Fibroblast of mammary gland (primary cell): ENCODE measurements around the gene HBEGF.
"Not testable (repeated sequence)": the region's sequence is repeated elsewhere in the genome, so short reads cannot be mapped to it uniquely, and the experiment has no call there.

Experiments used
- DNase-seq: peaks from one replicate; pipeline ENCODE4 v3.0.0-alpha.2; 2010; ENCODE audit warnings: low read depth
- H3K4me3 ChIP-seq: 2 replicates; pipeline ENCODE4 v1.5.1; 2011; ENCODE audit warnings: low read depth, mild to moderate bottlenecking, low read length, moderate library complexity; ENCODE audit not compliant: control insufficient read depth
- TF ChIP-seq, protein P1 (sequence below): conservative IDR thresholded peaks from 2 replicates; pipeline ENCODE4 v1.5.1; 2011; ENCODE audit warnings: low read depth, low read length, inconsistent platforms; ENCODE audit not compliant: control insufficient read depth, insufficient read depth

Gene HBEGF

DNA sequence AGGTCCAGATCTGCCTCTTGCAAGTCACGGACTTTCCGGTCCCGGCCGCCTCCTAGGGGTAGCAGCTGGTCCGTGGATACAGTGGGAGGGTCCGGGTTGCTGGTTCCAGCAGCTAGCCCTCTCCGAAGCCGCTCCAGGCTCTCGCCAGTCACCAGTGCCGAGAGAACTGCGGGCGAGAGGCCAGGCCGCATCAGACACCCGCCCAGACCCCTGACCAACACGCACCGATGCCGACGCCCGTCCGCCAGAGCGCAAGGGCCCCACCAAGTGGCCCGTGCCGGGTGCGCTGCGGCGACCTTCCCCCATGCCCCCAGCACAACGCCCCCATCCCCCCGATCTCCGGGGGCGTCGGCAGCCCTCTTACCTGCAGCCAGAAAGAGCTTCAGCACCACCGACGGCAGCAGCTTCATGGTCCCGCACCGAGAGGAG is 470 bp downstream of the HBEGF start:
- TF ChIP-seq, protein P1, sequence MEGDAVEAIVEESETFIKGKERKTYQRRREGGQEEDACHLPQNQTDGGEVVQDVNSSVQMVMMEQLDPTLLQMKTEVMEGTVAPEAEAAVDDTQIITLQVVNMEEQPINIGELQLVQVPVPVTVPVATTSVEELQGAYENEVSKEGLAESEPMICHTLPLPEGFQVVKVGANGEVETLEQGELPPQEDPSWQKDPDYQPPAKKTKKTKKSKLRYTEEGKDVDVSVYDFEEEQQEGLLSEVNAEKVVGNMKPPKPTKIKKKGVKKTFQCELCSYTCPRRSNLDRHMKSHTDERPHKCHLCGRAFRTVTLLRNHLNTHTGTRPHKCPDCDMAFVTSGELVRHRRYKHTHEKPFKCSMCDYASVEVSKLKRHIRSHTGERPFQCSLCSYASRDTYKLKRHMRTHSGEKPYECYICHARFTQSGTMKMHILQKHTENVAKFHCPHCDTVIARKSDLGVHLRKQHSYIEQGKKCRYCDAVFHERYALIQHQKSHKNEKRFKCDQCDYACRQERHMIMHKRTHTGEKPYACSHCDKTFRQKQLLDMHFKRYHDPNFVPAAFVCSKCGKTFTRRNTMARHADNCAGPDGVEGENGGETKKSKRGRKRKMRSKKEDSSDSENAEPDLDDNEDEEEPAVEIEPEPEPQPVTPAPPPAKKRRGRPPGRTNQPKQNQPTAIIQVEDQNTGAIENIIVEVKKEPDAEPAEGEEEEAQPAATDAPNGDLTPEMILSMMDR: peak; percentile 43
- H3K4me3 ChIP-seq: peak overlapping the region; percentile 53
- DNase-seq: peak; percentile 63

GRCh38 chr5:140344683-140345423 is 1.6 kb downstream of the HBEGF start:
- H3K4me3 ChIP-seq: peak overlapping the region; percentile 53
- peak; percentile 45 for DNase-seq
- TF ChIP-seq, protein P1: no peak

DNA sequence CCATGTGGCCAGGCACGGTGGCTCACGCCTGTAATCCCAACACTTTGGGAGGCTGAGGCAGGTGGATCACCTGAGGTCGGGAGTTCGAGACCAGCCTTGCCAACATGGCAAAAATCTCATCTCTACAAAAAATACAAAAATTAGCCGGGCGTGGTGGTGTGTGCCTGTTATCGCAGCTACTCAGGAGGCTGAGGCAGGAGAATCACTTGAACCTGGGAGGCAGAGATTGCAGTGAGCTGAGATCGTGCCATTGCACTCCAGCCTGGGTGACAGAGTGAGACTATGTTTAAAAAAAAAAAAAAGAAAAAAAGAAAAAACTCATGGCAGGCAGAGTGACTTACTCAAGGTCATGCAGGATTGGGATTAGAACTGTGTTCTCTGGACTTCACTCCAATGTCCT is 2.6 kb downstream of the HBEGF start:
- DNase-seq, H3K4me3 ChIP-seq: not testable (repeated sequence)

DNA sequence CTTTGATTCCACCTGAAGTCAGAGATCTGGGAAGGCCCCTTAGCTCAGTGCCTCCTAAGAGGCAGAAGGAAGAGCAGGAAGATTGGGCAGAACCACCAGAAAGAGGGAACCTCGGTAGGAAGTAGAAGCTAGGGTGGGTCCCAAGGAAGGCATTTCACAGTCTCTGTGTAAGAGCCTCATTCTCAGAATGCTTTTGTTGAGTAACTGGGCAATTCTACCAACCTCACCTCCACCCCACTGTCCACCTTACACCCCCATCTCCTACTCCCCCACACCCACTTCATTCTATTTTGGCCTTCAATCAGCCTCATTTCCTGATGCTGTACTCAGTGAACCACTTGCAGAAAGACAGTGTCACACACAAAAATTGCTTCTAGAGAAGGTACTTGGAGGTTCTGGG is 3.5 kb downstream of the HBEGF start:
- no peak for DNase-seq
- H3K4me3 ChIP-seq: no peak overlapping the region
- TF ChIP-seq, protein P1: no peak

- no peak for DNase-seq
- H3K4me3 ChIP-seq: no peak overlapping the region
- TF ChIP-seq, protein P1: no peak
Observed at GRCh38 chr5:140342287-140342686, 4.1 kb downstream of the HBEGF start.

GRCh38 chr5:140341591-140341990 is 4.8 kb downstream of the HBEGF start:
- TF ChIP-seq, protein P1: no peak

GRCh38 chr5:140340605-140341121 is 5.7 kb downstream of the HBEGF start:
- TF ChIP-seq, protein P1: no peak
- no peak for DNase-seq
- H3K4me3 ChIP-seq: no peak overlapping the region

More at GRCh38 chr5:140341591-140341990, 4.8 kb downstream of the HBEGF start:
- no peak overlapping the region for H3K4me3 ChIP-seq
- DNase-seq: no peak
